PFSK-1 (cell line): ENCODE results near the gene SPINDOC.

Source experiments
- FOXP2 ChIP-seq: optimal IDR thresholded peaks from 2 replicates; pipeline ENCODE3; 2011; ENCODE audit warnings: borderline replicate concordance, control low read depth, inconsistent platforms; ENCODE audit not compliant: insufficient read depth; ENCODE audit errors: extremely low read length, extremely low read depth
- POLR2AphosphoS5 ChIP-seq: IDR thresholded peaks from 2 replicates; pipeline ENCODE4 v1.6.1; 2012; ENCODE audit warnings: low read depth, mild to moderate bottlenecking, control low read depth, low read length, moderate library complexity
- SIN3A ChIP-seq: IDR thresholded peaks from 2 replicates; pipeline ENCODE4 v1.6.1; 2012; ENCODE audit warnings: mild to moderate bottlenecking, low read length, moderate library complexity, borderline replicate concordance; ENCODE audit not compliant: insufficient read depth
- TAF1 ChIP-seq: IDR thresholded peaks from 2 replicates; pipeline ENCODE4 v1.6.1; 2012; ENCODE audit warnings: low read length, control low read depth, borderline replicate concordance; ENCODE audit not compliant: insufficient read depth
- TF ChIP-seq, protein P1 (sequence below), 2 experiments: IDR thresholded peaks; 2 replicates each; pipeline versions ENCODE4 v1.6.1 to v1.8.0; 2011 to 2012; ENCODE audit warnings: low read depth in 2 of 2, low read length in 2 of 2, control low read depth in 1 of 2, inconsistent platforms in 1 of 2, mild to moderate bottlenecking in 1 of 2, moderate library complexity in 1 of 2; ENCODE audit not compliant: insufficient read depth in 1 of 2

GRCh38 chr11:63876616-63877015 is 63.4 kb downstream of the SPINDOC start:
- TF ChIP-seq, protein P1, sequence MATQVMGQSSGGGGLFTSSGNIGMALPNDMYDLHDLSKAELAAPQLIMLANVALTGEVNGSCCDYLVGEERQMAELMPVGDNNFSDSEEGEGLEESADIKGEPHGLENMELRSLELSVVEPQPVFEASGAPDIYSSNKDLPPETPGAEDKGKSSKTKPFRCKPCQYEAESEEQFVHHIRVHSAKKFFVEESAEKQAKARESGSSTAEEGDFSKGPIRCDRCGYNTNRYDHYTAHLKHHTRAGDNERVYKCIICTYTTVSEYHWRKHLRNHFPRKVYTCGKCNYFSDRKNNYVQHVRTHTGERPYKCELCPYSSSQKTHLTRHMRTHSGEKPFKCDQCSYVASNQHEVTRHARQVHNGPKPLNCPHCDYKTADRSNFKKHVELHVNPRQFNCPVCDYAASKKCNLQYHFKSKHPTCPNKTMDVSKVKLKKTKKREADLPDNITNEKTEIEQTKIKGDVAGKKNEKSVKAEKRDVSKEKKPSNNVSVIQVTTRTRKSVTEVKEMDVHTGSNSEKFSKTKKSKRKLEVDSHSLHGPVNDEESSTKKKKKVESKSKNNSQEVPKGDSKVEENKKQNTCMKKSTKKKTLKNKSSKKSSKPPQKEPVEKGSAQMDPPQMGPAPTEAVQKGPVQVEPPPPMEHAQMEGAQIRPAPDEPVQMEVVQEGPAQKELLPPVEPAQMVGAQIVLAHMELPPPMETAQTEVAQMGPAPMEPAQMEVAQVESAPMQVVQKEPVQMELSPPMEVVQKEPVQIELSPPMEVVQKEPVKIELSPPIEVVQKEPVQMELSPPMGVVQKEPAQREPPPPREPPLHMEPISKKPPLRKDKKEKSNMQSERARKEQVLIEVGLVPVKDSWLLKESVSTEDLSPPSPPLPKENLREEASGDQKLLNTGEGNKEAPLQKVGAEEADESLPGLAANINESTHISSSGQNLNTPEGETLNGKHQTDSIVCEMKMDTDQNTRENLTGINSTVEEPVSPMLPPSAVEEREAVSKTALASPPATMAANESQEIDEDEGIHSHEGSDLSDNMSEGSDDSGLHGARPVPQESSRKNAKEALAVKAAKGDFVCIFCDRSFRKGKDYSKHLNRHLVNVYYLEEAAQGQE (IDR thresholded peaks at IDR 0.05; ENCODE audit: insufficient read depth in 1 of 2, low read depth in 2 of 2, low read length in 2 of 2): no peak
- TF ChIP-seq SIN3A (no peak), POLR2AphosphoS5 (no peak), FOXP2 (no peak), TAF1 (no peak)
